ENCODE data around the gene UGT2A3. TPM values are rescaled to one million over a fixed set of nuclear protein-coding genes. Genes with fewer than 3 reads are reported as not detected.

The UGT2A3 gene
- total RNA-seq (10 to 100 TPM; 16.3 to 41.4 TPM), polyA plus RNA-seq (10 to 100 TPM; 17.5 to 38.9 TPM)

DNA sequence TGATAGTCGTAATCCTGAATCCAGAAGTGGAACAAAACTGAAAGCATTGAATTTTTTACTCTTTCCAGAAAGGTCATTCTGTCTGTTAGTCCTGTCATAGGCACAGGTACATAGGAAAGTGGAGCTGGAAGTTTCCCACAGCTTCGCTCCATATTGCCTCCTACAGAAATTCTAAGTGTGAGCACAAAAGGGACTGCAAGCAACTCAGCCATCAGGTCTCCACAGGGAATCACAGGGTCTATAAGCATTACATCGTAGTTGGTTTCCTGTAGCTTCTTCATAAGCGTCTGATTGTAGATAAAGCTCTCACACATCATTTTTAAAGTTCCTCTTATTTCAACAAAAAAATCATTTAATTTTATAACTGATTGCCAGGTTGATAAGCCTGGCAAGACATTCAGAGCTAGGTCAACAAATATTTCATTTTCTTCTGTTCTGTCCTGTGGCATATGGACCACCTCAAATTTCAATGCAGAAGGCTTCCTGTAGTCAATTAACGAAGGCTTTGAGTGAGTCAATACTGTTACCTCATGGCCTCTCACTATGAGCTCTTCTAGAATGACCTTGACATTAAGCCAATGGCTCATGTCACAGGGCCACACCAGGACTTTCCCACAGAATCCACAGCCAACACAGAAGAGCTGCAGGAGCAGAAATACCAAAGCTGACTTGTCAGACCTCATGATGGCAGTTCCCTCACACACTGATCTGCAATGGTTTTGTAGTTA lies at the start of gene UGT2A3:
Gene UGT2A3, minus strand, starts transcription at position 727 of the 728 bp plus-strand sequence. Its CDS starts 44 bp downstream, at position 683.
- no peaks in the 10 kb centered on the region for H3K27me3 ChIP-seq (ENCODE audit: control insufficient read depth in 4 of 4, insufficient read depth in 4 of 4, low read length in 3 of 4)
- H3K4me1 ChIP-seq (ENCODE audit: control insufficient read depth in 4 of 4, insufficient read depth in 4 of 4, low read length in 3 of 4): peaks cover 0 to 21% (median 6%) of the 10 kb centered on the region in 4 donors
- H3K27ac ChIP-seq (ENCODE audit: low read depth in 1 of 2, low read length in 2 of 2): peak within 1 kb of the TSS; percentile 75 to 78
- H3K4me3 ChIP-seq (ENCODE audit: low read depth in 1 of 3, low read length in 3 of 3): peak within 1 kb of the TSS; percentile 44 to 64 (median 59)
- H3K36me3 ChIP-seq (ENCODE audit: control insufficient read depth in 4 of 4, insufficient read depth in 3 of 4, low read depth in 1 of 4, low read length in 3 of 4): no peaks in the 10 kb centered on the region
- no peaks in the 10 kb centered on the region for H3K9me3 ChIP-seq (ENCODE audit: control insufficient read depth in 4 of 4, low read length in 3 of 4)
- peak; percentile 41 for DNase-seq (ENCODE audit: low spot score)
- H3K9ac ChIP-seq (ENCODE audit: low read depth in 1 of 2, low read length in 2 of 2): peak within 1 kb of the TSS; percentile 65 to 84
- WGBS: 27% methylated on average over 5 of the region's 5 CpGs
- TF ChIP-seq NR2F2 (IDR thresholded peaks at IDR 0.05) (peak; percentile 38), YY1 (IDR thresholded peaks at IDR 0.05) (peak; percentile 73), FOXA2 (IDR thresholded peaks at IDR 0.05) (peak; percentile 63), TAF1 (conservative IDR thresholded peaks at IDR 0.05) (peak; percentile 83), HNF4A (conservative IDR thresholded peaks at IDR 0.05) (peak; percentile 57 to 74), EGR1 (IDR thresholded peaks at IDR 0.05; ENCODE audit: low read depth in 2 of 2) (no peak), HNF4G (IDR thresholded peaks at IDR 0.05) (peak; percentile 60), RXRA (IDR thresholded peaks at IDR 0.05) (peak; percentile 82 to 89), SP1 (IDR thresholded peaks at IDR 0.05) (peak; percentile 88), FOXA1 (IDR thresholded peaks at IDR 0.05) (peak; percentile 49), GABPA (IDR thresholded peaks at IDR 0.05 in 1 of 2, conservative IDR thresholded peaks at IDR 0.05 in 1 of 2) (no peak), JUND (IDR thresholded peaks at IDR 0.05) (peak; percentile 68 to 73), RAD21 (IDR thresholded peaks at IDR 0.05) (peak; percentile 55 to 72)
- TF ChIP-seq, protein P1, sequence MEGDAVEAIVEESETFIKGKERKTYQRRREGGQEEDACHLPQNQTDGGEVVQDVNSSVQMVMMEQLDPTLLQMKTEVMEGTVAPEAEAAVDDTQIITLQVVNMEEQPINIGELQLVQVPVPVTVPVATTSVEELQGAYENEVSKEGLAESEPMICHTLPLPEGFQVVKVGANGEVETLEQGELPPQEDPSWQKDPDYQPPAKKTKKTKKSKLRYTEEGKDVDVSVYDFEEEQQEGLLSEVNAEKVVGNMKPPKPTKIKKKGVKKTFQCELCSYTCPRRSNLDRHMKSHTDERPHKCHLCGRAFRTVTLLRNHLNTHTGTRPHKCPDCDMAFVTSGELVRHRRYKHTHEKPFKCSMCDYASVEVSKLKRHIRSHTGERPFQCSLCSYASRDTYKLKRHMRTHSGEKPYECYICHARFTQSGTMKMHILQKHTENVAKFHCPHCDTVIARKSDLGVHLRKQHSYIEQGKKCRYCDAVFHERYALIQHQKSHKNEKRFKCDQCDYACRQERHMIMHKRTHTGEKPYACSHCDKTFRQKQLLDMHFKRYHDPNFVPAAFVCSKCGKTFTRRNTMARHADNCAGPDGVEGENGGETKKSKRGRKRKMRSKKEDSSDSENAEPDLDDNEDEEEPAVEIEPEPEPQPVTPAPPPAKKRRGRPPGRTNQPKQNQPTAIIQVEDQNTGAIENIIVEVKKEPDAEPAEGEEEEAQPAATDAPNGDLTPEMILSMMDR (IDR thresholded peaks at IDR 0.05; ENCODE audit: low read depth, low read length, missing input control): no peak
- TF ChIP-seq, protein P2, sequence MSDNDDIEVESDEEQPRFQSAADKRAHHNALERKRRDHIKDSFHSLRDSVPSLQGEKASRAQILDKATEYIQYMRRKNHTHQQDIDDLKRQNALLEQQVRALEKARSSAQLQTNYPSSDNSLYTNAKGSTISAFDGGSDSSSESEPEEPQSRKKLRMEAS (IDR thresholded peaks at IDR 0.05): peak; percentile 64
- TF ChIP-seq, protein P3, sequence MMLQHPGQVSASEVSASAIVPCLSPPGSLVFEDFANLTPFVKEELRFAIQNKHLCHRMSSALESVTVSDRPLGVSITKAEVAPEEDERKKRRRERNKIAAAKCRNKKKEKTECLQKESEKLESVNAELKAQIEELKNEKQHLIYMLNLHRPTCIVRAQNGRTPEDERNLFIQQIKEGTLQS (IDR thresholded peaks at IDR 0.05): peak; percentile 58
- TF ChIP-seq, protein P4, sequence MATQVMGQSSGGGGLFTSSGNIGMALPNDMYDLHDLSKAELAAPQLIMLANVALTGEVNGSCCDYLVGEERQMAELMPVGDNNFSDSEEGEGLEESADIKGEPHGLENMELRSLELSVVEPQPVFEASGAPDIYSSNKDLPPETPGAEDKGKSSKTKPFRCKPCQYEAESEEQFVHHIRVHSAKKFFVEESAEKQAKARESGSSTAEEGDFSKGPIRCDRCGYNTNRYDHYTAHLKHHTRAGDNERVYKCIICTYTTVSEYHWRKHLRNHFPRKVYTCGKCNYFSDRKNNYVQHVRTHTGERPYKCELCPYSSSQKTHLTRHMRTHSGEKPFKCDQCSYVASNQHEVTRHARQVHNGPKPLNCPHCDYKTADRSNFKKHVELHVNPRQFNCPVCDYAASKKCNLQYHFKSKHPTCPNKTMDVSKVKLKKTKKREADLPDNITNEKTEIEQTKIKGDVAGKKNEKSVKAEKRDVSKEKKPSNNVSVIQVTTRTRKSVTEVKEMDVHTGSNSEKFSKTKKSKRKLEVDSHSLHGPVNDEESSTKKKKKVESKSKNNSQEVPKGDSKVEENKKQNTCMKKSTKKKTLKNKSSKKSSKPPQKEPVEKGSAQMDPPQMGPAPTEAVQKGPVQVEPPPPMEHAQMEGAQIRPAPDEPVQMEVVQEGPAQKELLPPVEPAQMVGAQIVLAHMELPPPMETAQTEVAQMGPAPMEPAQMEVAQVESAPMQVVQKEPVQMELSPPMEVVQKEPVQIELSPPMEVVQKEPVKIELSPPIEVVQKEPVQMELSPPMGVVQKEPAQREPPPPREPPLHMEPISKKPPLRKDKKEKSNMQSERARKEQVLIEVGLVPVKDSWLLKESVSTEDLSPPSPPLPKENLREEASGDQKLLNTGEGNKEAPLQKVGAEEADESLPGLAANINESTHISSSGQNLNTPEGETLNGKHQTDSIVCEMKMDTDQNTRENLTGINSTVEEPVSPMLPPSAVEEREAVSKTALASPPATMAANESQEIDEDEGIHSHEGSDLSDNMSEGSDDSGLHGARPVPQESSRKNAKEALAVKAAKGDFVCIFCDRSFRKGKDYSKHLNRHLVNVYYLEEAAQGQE (IDR thresholded peaks at IDR 0.05): peak; percentile 26
- TF ChIP-seq, protein P5, sequence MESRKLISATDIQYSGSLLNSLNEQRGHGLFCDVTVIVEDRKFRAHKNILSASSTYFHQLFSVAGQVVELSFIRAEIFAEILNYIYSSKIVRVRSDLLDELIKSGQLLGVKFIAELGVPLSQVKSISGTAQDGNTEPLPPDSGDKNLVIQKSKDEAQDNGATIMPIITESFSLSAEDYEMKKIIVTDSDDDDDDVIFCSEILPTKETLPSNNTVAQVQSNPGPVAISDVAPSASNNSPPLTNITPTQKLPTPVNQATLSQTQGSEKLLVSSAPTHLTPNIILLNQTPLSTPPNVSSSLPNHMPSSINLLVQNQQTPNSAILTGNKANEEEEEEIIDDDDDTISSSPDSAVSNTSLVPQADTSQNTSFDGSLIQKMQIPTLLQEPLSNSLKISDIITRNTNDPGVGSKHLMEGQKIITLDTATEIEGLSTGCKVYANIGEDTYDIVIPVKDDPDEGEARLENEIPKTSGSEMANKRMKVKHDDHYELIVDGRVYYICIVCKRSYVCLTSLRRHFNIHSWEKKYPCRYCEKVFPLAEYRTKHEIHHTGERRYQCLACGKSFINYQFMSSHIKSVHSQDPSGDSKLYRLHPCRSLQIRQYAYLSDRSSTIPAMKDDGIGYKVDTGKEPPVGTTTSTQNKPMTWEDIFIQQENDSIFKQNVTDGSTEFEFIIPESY (IDR thresholded peaks at IDR 0.05): peak; percentile 67
